Lung (tissue), 12 donors: ENCODE data around the gene MEA1. TPM values are rescaled to one million over a fixed set of nuclear protein-coding genes. Genes with fewer than 3 reads are reported as not detected.

Experiments
- ATAC-seq: fragments of 200-7000 bp; cut with Tn5 transposase; one replicate; pipeline ENCODE4 v1.9.1; 2020; ENCODE audit warnings: moderate number of reproducible peaks; ENCODE audit not compliant: insufficient read depth, low FRiP score
- DNase-seq, 3 donors: peaks; one replicate each; pipeline ENCODE4 v3.0.0-alpha.2; 2013 to 2017
- H3K27ac ChIP-seq, 2 donors: one replicate each; pipeline ENCODE4 v1.5.1; 2013; ENCODE audit warnings: mild to moderate bottlenecking in 2 of 2, moderate library complexity in 2 of 2, control low read depth in 1 of 2, inconsistent platforms in 1 of 2, low read depth in 1 of 2, low read length in 1 of 2
- H3K27me3 ChIP-seq, 3 donors: one replicate each; pipeline ENCODE4 v1.5.1; 2013; ENCODE audit warnings: low read length in 2 of 3; ENCODE audit not compliant: control insufficient read depth in 3 of 3, insufficient read depth in 3 of 3
- H3K36me3 ChIP-seq, 4 donors: one replicate each; pipeline ENCODE4 v1.5.1; 2013; ENCODE audit warnings: low read length in 4 of 4, mild to moderate bottlenecking in 1 of 4, moderate library complexity in 1 of 4; ENCODE audit not compliant: control insufficient read depth in 4 of 4, insufficient read depth in 4 of 4
- H3K4me1 ChIP-seq, 5 donors: one replicate each; pipeline ENCODE4 v1.5.1; 2013; ENCODE audit warnings: low read length in 5 of 5, mild to moderate bottlenecking in 2 of 5, moderate library complexity in 1 of 5; ENCODE audit not compliant: control insufficient read depth in 5 of 5, insufficient read depth in 5 of 5
- H3K4me3 ChIP-seq: one replicate; pipeline ENCODE4 v1.5.1; 2013; ENCODE audit warnings: mild to moderate bottlenecking, control low read depth, moderate library complexity
- H3K9ac ChIP-seq, 2 donors: one replicate each; pipeline ENCODE4 v1.5.1; 2013; ENCODE audit warnings: low read length in 2 of 2, control low read depth in 1 of 2; ENCODE audit not compliant: insufficient read depth in 1 of 2
- H3K9me3 ChIP-seq, 4 donors: one replicate each; pipeline ENCODE4 v1.5.1; 2013; ENCODE audit warnings: low read length in 3 of 4, mild to moderate bottlenecking in 1 of 4, moderate library complexity in 1 of 4; ENCODE audit not compliant: control insufficient read depth in 4 of 4, insufficient read depth in 3 of 4
- WGBS, 2 donors: extraction: QIAGEN DNeasy Blood & Tissue Kit; methylation state at CpG; one replicate each; pipeline ENCODE4 v1.1.7; 2013; 5-methylcytosine and 5-hydroxymethylcytosine counted together
- polyA plus RNA-seq, 2 donors: library from polyadenylated mRNA; stranded (reverse); fragments of 200-250 nt; gene quantifications; one replicate each; pipeline ENCODE4 v1.2.1, GENCODE V29; 2013
- total RNA-seq, 2 donors: library from RNA; depleted of rRNA in 1 of 2; stranded (reverse); fragments of >200 nt in 1 of 2; gene quantifications; one replicate each; pipeline ENCODE4 v1.2.1, GENCODE V29; 2014 to 2021
- TF ChIP-seq, protein P1 (sequence below): IDR thresholded peaks from 2 replicates; pipeline ENCODE4 v1.5.1; 2012; ENCODE audit warnings: mild to moderate bottlenecking; ENCODE audit errors: control extremely low read depth, extremely low read depth
- donor health status: control.
- donor health status: control.
- donor health status: Bipolar disorder and iron deficiency.
- donor health status: healthy.
- donor health status: DM: yes; HTN: yes; CAD: no.

Gene MEA1
- total and polyA plus RNA-seq, 4 donors, result 32.5 to 113 (median 55.2) TPM

DNA sequence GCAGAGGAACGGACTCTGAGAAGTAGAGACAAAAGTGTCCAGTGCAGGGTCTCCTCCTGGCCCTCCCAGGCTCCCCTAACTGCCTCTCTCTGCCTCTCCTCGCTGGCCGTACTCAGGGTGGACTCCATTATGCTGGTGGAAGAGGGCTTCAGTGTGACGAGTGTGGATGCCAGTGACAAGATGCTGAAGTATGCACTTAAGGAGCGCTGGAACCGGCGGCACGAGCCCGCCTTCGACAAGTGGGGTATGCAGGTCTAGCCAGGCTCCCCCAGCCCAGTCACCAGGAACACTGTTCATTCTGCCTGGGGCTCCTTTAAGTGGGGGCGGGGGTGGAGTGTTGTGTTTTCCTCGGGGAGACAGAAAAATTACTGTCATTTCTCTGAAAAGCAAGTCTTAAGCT is 51.6 kb downstream of the MEA1 start:
- WGBS, 2 donors, result 85 to 93% methylated on average over 12 of the region's 12 CpGs
- H3K9ac ChIP-seq, result no peak overlapping the region
- TF ChIP-seq, protein P1, sequence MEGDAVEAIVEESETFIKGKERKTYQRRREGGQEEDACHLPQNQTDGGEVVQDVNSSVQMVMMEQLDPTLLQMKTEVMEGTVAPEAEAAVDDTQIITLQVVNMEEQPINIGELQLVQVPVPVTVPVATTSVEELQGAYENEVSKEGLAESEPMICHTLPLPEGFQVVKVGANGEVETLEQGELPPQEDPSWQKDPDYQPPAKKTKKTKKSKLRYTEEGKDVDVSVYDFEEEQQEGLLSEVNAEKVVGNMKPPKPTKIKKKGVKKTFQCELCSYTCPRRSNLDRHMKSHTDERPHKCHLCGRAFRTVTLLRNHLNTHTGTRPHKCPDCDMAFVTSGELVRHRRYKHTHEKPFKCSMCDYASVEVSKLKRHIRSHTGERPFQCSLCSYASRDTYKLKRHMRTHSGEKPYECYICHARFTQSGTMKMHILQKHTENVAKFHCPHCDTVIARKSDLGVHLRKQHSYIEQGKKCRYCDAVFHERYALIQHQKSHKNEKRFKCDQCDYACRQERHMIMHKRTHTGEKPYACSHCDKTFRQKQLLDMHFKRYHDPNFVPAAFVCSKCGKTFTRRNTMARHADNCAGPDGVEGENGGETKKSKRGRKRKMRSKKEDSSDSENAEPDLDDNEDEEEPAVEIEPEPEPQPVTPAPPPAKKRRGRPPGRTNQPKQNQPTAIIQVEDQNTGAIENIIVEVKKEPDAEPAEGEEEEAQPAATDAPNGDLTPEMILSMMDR, result no peak
- no peak for ATAC-seq
- H3K27me3 ChIP-seq, result peaks cover 0 to 4% (median 3%) of the 10 kb centered on the region in 3 donors
- peaks cover 0 to 33% (median 10%) of the 10 kb centered on the region in 4 donors for H3K36me3 ChIP-seq
- no peak for DNase-seq
- H3K4me1 ChIP-seq, result peaks cover 0 to 14% (median 2%) of the 10 kb centered on the region in 5 donors
- no peak overlapping the region for H3K27ac ChIP-seq
- no peak overlapping the region for H3K4me3 ChIP-seq
- no peaks in the 10 kb centered on the region for H3K9me3 ChIP-seq

Other genes starting within 250 kb of the MEA1 start
- 10 to 100 TPM; 14.6 to 18.6 TPM for gene BICRAL, start 231.9 kb downstream of the MEA1 start, total RNA-seq
- gene BICRAL, start 231.9 kb downstream of the MEA1 start, polyA plus RNA-seq, result 1 to 10 TPM; 2.8 to 6.8 TPM
- gene RPL7L1, start 134.3 kb downstream of the MEA1 start, total RNA-seq, result 10 to 100 TPM; 66.1 to 98.7 TPM
- 10 to 100 TPM; 39.3 to 57.6 TPM for gene RPL7L1, start 134.3 kb downstream of the MEA1 start, polyA plus RNA-seq
- gene PTCRA, start 97.9 kb downstream of the MEA1 start, total RNA-seq, result 1 to 10 TPM in 1 of 2 donors, under 1 TPM in 1; 0.37 to 3.4 TPM
- 1 to 10 TPM; 4.6 to 5.5 TPM for gene PTCRA, start 97.9 kb downstream of the MEA1 start, polyA plus RNA-seq
- gene CNPY3, start 84.5 kb downstream of the MEA1 start, total RNA-seq, result 10 to 100 TPM; 36.0 to 63.4 TPM
- gene CNPY3, start 84.5 kb downstream of the MEA1 start, polyA plus RNA-seq, result 10 to 100 TPM; 48.9 to 90.5 TPM
- 1 to 10 TPM; 1.0 to 3.0 TPM for gene GNMT, start 53.2 kb downstream of the MEA1 start, total RNA-seq
- 1 to 10 TPM; 1.3 to 4.5 TPM for gene GNMT, start 53.2 kb downstream of the MEA1 start, polyA plus RNA-seq
- gene PEX6, start 34.8 kb downstream of the MEA1 start, total RNA-seq, result 10 to 100 TPM; 17.9 to 22.9 TPM
- gene PEX6, start 34.8 kb downstream of the MEA1 start, polyA plus RNA-seq, result 1 to 10 TPM; 8.8 to 9.6 TPM
- gene PPP2R5D, start 29.4 kb downstream of the MEA1 start, total RNA-seq, result 10 to 100 TPM; 24.1 to 26.8 TPM
- 10 to 100 TPM; 19.0 to 19.8 TPM for gene PPP2R5D, start 29.4 kb downstream of the MEA1 start, polyA plus RNA-seq
- gene KLHDC3, start 303 bp upstream of the MEA1 start, total RNA-seq, result 10 to 100 TPM; 46.3 to 56.4 TPM
- gene KLHDC3, start 303 bp upstream of the MEA1 start, polyA plus RNA-seq, result 10 to 100 TPM; 52.7 to 74.4 TPM
- 10 to 100 TPM; 31.1 to 49.9 TPM for gene RRP36, start 7.7 kb upstream of the MEA1 start, total RNA-seq
- gene RRP36, start 7.7 kb upstream of the MEA1 start, polyA plus RNA-seq, result 10 to 100 TPM; 30.5 to 44.3 TPM
- gene CUL7, start 39.9 kb upstream of the MEA1 start, total RNA-seq, result 10 to 100 TPM; 21.4 to 23.6 TPM
- gene CUL7, start 39.9 kb upstream of the MEA1 start, polyA plus RNA-seq, result 1 to 10 TPM; 8.2 to 8.9 TPM
- gene MRPL2, start 45.5 kb upstream of the MEA1 start, total RNA-seq, result 10 to 100 TPM; 11.5 to 44.5 TPM
- gene MRPL2, start 45.5 kb upstream of the MEA1 start, polyA plus RNA-seq, result 10 to 100 TPM; 47.8 to 84.0 TPM
- 10 to 100 TPM; 29.8 to 36.0 TPM for gene KLC4, start 45.7 kb upstream of the MEA1 start, total RNA-seq
- 10 to 100 TPM; 16.1 to 23.1 TPM for gene KLC4, start 45.7 kb upstream of the MEA1 start, polyA plus RNA-seq
- gene PTK7, start 62.4 kb upstream of the MEA1 start, total RNA-seq, result 100 to 1,000 TPM in 1 of 2 donors, 10 to 100 TPM in 1; 90.8 to 173 TPM
- gene PTK7, start 62.4 kb upstream of the MEA1 start, polyA plus RNA-seq, result 10 to 100 TPM; 37.4 to 77.6 TPM
- 10 to 100 TPM; 12.7 to 42.0 TPM for gene SRF, start 157.3 kb upstream of the MEA1 start, total RNA-seq
- 10 to 100 TPM; 17.9 to 40.2 TPM for gene SRF, start 157.3 kb upstream of the MEA1 start, polyA plus RNA-seq
- gene CUL9, start 168.2 kb upstream of the MEA1 start, total RNA-seq, result 10 to 100 TPM; 29.6 to 45.6 TPM
- gene CUL9, start 168.2 kb upstream of the MEA1 start, polyA plus RNA-seq, result 10 to 100 TPM; 19.7 to 41.4 TPM
- 10 to 100 TPM; 32.0 to 67.4 TPM for gene DNPH1, start 215.5 kb upstream of the MEA1 start, total RNA-seq
- 100 to 1,000 TPM; 102 to 135 TPM for gene DNPH1, start 215.5 kb upstream of the MEA1 start, polyA plus RNA-seq
- under 1 TPM; 0.18 to 0.31 TPM for gene TTBK1, start 229.5 kb upstream of the MEA1 start, total RNA-seq
- gene TTBK1, start 229.5 kb upstream of the MEA1 start, polyA plus RNA-seq, result under 1 TPM; 0.05 to 0.06 TPM